Gastroesophageal sphincter (tissue), 4 donors: ENCODE measurements around the gene MRPL37. TPM values are rescaled to one million over a fixed set of nuclear protein-coding genes. Genes with fewer than 3 reads are reported as not detected.

Source experiments
- ATAC-seq: fragments of 150-250 bp; one replicate; pipeline ENCODE4 v1.9.1; 2016; ENCODE audit warnings: mild to moderate bottlenecking, moderate library complexity
- H3K27ac ChIP-seq, 4 donors: fragments of 200-600 bp; sonication (generic) in 3 of 4; 1 replicate in 3 of 4; 2 replicates in 1 of 4; pipeline ENCODE4 v1.5.1; 2016 to 2019
- H3K27me3 ChIP-seq: fragments of 200-600 bp; sonication (generic); one replicate; pipeline ENCODE4 v1.5.1; 2019
- H3K36me3 ChIP-seq, 2 donors: fragments of 200-600 bp; sonication (generic); one replicate each; pipeline ENCODE4 v1.5.1; 2019; ENCODE audit warnings: control low read depth in 1 of 2
- H3K4me1 ChIP-seq, 3 donors: fragments of 200-600 bp; sonication (generic); 1 replicate in 2 of 3; 2 replicates in 1 of 3; pipeline ENCODE4 v1.5.1; 2016 to 2019; ENCODE audit warnings: control low read depth in 2 of 3
- H3K4me3 ChIP-seq, 2 donors: fragments of 200-600 bp; sonication (generic); one replicate each; pipeline ENCODE4 v1.5.1; 2019; ENCODE audit warnings: mild to moderate bottlenecking in 1 of 2, moderate library complexity in 1 of 2
- H3K9me3 ChIP-seq, 3 donors: fragments of 200-600 bp; sonication (generic); one replicate each; pipeline ENCODE4 v1.5.1; 2017 to 2019; ENCODE audit warnings: control low read depth in 2 of 3
- EP300 ChIP-seq: sonication (generic); formaldehyde crosslinking; IDR thresholded peaks from one replicate; pipeline ENCODE4 v1.6.1; 2017; ENCODE audit warnings: antibody characterized with exemption, mild to moderate bottlenecking
- POLR2A ChIP-seq, 2 donors: fragments of 450-650 bp; IDR thresholded peaks; one replicate each; pipeline ENCODE4 v1.6.1; 2017; ENCODE audit warnings: antibody characterized with exemption in 2 of 2, mild to moderate bottlenecking in 2 of 2, moderate library complexity in 1 of 2
- POLR2AphosphoS5 ChIP-seq: sonication (generic); formaldehyde crosslinking; IDR thresholded peaks from one replicate; pipeline ENCODE4 v1.6.1; 2017; ENCODE audit warnings: antibody characterized with exemption
- WGBS, 2 donors: methylation state at CpG; one replicate each; pipeline ENCODE4 v1.1.5; 2018; ENCODE audit warnings: low coverage in 1 of 2; 5-methylcytosine and 5-hydroxymethylcytosine counted together
- total RNA-seq, 4 donors: library from RNA; depleted of rRNA; stranded (reverse); fragments of >200 nt; gene quantifications; one replicate each; pipeline ENCODE4 v1.1.0, GENCODE V29; 2016
- TF ChIP-seq, protein P1 (sequence below), 4 experiments: fragments of 200-600 bp in 2 of 4; fragments of 450-650 bp in 2 of 4; sonication (generic) in 1 of 4; IDR thresholded peaks; one replicate each; pipeline ENCODE4 v1.5.1; 2017 to 2019; ENCODE audit warnings: antibody characterized with exemption in 4 of 4, mild to moderate bottlenecking in 2 of 4, moderate library complexity in 2 of 4

MRPL37 gene
- total RNA-seq, 4 donors from 2014 or later = 37.3 to 64.5 (median 52.0) TPM

DNA sequence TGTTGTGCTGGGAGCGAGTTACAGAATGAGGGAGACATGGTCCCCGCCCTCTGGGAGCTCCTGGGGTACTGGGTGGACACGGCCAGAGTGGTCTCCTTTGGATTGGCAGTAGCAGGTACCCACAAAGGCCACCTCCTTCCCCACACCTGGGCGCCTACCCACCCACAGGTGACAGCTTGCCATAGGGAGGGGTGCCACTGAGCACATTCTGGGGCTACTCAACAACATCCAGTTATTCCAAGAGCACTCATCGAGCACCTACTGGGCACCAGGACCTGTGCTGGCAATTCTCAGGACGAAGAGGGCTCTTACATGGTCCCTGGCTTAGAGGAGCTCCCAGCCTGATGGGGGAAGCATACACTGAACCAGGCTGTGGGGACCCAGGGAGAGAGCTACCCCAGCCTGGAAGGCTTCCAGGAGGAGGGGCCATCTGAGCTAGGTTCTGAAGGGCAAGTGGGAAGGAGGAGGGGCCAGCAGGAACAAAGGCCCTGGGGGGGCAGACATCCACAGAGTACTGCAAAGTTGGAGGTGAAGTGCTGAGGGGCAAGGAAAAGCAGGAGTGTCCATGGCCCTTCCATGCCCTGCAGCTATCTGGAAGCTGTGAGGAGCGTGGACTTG is 22.0 kb downstream of the MRPL37 start:
- Histone ChIP-seq H3K27ac (peak overlapping the region in 1 of 4 donors; percentile 69), H3K27me3 (no peaks in the 10 kb centered on the region), H3K4me1 (peaks cover 0 to 38% (median 14%) of the 10 kb centered on the region in 3 donors), H3K9me3 (no peaks in the 10 kb centered on the region), H3K36me3 (peaks cover 0 to 45% of the 10 kb centered on the region in 2 donors), H3K4me3 (no peak overlapping the region)
- WGBS, 2 donors = 73 to 88% methylated on average over 1 of the region's 7 CpGs
- ATAC-seq = no peak
- no peak for TF ChIP-seq POLR2AphosphoS5
- TF ChIP-seq, protein P1, sequence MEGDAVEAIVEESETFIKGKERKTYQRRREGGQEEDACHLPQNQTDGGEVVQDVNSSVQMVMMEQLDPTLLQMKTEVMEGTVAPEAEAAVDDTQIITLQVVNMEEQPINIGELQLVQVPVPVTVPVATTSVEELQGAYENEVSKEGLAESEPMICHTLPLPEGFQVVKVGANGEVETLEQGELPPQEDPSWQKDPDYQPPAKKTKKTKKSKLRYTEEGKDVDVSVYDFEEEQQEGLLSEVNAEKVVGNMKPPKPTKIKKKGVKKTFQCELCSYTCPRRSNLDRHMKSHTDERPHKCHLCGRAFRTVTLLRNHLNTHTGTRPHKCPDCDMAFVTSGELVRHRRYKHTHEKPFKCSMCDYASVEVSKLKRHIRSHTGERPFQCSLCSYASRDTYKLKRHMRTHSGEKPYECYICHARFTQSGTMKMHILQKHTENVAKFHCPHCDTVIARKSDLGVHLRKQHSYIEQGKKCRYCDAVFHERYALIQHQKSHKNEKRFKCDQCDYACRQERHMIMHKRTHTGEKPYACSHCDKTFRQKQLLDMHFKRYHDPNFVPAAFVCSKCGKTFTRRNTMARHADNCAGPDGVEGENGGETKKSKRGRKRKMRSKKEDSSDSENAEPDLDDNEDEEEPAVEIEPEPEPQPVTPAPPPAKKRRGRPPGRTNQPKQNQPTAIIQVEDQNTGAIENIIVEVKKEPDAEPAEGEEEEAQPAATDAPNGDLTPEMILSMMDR (IDR thresholded peaks at IDR 0.05) = no peak
- TF ChIP-seq POLR2A (IDR thresholded peaks at IDR 0.05) = no peak
- no peak for TF ChIP-seq EP300

DNA sequence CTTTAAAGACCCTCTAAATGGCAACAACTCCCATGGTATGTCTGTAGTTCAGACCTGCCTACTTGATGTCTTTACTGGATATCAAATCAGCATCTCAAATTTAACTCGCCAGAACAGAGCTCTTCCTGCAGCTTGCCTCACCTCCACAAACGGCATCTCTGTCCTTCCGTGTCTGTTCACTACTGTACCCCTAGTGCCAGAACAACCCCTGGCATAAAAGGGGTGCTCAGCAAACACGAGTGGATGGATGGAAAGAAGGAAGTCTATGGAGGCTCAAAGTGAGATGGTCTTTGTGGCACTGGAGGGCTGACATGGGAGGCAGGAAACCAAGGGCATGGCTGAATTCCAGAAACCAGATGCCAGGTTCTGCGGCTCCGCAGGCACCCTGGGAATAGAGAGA is 22.7 kb downstream of the MRPL37 start:
- Histone ChIP-seq H3K4me3 (no peak overlapping the region), H3K9me3 (no peaks in the 10 kb centered on the region), H3K36me3 (peaks cover 0 to 45% of the 10 kb centered on the region in 2 donors), H3K27me3 (no peaks in the 10 kb centered on the region), H3K4me1 (peaks cover 0 to 46% (median 14%) of the 10 kb centered on the region in 3 donors), H3K27ac (no peak overlapping the region)
- 44 to 50% methylated on average over 2 to 3 of the region's 6 CpGs for WGBS, 2 donors
- ATAC-seq = no peak
- TF ChIP-seq EP300 = no peak
- TF ChIP-seq, protein P1 (IDR thresholded peaks at IDR 0.05) = no peak
- TF ChIP-seq POLR2AphosphoS5 = no peak
- TF ChIP-seq POLR2A (IDR thresholded peaks at IDR 0.05) = no peak

DNA sequence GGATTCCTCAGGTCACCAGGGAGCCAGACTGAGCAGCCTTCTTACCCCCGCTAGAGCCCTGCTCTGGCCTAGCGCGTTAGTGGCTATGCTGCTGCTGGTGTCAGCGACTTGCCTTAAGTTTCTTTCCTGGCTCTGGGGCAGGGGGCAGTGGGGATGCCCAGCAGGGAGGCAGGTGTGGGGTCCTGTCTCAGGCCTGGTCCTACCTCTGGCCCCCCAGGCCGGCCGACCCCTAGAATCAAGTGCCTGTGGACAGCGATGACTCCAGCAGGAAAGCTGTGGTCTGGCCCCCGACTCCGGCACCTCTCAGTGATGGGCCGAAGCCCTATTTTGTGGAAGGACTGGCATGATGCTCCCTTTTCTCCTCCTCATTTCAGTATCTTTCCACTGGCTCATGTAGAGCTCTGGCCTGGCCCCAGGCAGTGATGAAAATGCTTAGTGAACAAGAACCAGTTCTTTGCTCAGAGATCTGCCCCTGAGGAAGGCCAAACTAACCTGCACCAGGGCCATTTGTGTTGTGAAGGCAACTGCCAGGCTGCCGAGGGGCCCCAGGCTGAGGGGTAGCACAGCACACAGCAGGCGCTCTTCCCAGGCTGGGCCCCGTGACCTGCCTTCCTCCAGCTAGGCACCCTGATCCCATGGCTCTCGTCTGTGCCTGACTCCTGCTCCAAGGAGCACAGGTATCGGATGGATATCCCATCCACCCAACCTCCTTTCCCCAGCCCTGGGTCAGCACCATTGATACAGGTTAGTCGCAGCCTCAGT is 23.7 kb downstream of the MRPL37 start:
- H3K4me1 ChIP-seq = peaks cover 0 to 52% (median 14%) of the 10 kb centered on the region in 3 donors
- no peak overlapping the region for H3K4me3 ChIP-seq
- ATAC-seq = no peak
- WGBS, 2 donors = 86 to 100% methylated on average over 1 to 3 of the region's 16 CpGs
- H3K27ac ChIP-seq = no peak overlapping the region
- H3K27me3 ChIP-seq = no peaks in the 10 kb centered on the region
- H3K9me3 ChIP-seq = no peaks in the 10 kb centered on the region
- TF ChIP-seq POLR2A (IDR thresholded peaks at IDR 0.05) (no peak), POLR2AphosphoS5 (no peak), EP300 (no peak)
- TF ChIP-seq, protein P1 (IDR thresholded peaks at IDR 0.05) = no peak
- H3K36me3 ChIP-seq = peaks cover 0 to 45% of the 10 kb centered on the region in 2 donors

DNA sequence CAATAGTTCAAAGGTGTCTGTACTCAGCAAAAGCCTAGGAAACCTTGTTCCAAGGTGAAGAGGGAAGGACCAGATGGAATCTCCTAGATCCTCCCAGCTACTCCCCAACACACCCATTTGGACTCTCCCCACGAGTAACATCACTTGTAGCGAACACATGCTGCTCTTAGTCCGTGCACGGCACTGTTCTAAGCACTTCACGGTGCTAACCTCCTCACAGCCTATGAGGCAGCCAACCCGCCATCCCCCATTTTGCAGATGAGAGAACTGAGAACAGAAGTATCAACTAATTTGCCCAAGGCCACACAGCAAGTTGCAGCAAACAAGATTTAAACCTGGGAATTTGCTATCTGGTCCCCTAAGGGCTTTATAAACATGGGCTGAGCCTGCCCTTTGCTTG is 24.3 kb downstream of the MRPL37 start:
- TF ChIP-seq POLR2AphosphoS5 (no peak), POLR2A (IDR thresholded peaks at IDR 0.05) (no peak), EP300 (no peak)
- TF ChIP-seq, protein P1 (IDR thresholded peaks at IDR 0.05) = no peak
- Histone ChIP-seq H3K27ac (no peak overlapping the region), H3K4me3 (no peak overlapping the region), H3K9me3 (no peaks in the 10 kb centered on the region), H3K4me1 (peaks cover 0 to 52% (median 9%) of the 10 kb centered on the region in 3 donors), H3K36me3 (peaks cover 0 to 43% of the 10 kb centered on the region in 2 donors), H3K27me3 (no peaks in the 10 kb centered on the region)
- WGBS, 2 donors = 83% methylated on average over 2 of the region's 6 CpGs; no CpG with 5 or more reads in 1 of the 2 donors
- ATAC-seq = no peak
